ENCODE data around the gene PTPRN.

PTPRN gene

DNA sequence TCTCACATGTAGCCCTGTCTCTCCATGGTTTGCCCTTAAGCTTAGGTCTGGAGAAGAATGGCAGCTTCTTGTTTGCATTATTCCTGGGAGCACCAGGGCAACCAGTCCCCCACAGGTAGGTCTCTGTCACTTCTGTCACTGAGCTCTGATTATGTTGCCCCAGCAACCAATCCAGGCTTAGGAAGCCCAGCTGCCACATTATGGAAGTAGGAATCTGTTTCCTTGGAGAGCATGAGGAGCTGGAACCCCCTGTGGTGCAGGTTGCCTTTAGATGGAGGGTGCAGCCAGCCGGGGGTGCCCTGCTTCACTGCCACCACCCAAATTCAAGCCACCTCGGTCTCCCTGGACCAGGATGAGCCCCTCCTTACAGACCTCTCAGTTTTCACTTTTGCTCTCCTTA, 18.5 kb upstream of the PTPRN start:
- TF ChIP-seq, protein P1, sequence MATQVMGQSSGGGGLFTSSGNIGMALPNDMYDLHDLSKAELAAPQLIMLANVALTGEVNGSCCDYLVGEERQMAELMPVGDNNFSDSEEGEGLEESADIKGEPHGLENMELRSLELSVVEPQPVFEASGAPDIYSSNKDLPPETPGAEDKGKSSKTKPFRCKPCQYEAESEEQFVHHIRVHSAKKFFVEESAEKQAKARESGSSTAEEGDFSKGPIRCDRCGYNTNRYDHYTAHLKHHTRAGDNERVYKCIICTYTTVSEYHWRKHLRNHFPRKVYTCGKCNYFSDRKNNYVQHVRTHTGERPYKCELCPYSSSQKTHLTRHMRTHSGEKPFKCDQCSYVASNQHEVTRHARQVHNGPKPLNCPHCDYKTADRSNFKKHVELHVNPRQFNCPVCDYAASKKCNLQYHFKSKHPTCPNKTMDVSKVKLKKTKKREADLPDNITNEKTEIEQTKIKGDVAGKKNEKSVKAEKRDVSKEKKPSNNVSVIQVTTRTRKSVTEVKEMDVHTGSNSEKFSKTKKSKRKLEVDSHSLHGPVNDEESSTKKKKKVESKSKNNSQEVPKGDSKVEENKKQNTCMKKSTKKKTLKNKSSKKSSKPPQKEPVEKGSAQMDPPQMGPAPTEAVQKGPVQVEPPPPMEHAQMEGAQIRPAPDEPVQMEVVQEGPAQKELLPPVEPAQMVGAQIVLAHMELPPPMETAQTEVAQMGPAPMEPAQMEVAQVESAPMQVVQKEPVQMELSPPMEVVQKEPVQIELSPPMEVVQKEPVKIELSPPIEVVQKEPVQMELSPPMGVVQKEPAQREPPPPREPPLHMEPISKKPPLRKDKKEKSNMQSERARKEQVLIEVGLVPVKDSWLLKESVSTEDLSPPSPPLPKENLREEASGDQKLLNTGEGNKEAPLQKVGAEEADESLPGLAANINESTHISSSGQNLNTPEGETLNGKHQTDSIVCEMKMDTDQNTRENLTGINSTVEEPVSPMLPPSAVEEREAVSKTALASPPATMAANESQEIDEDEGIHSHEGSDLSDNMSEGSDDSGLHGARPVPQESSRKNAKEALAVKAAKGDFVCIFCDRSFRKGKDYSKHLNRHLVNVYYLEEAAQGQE (IDR thresholded peaks at IDR 0.05; ENCODE audit: low read depth) = no peak
- TF ChIP-seq TCF12 (IDR thresholded peaks at IDR 0.05; ENCODE audit: low read depth) (no peak), RAD21 (IDR thresholded peaks at IDR 0.05; ENCODE audit: low read depth) (no peak), ZBTB7A (IDR thresholded peaks at IDR 0.05; ENCODE audit: low read depth) (no peak), CEBPB (IDR thresholded peaks at IDR 0.05) (no peak), YY1 (IDR thresholded peaks at IDR 0.05; ENCODE audit: low read depth) (no peak), FOXM1 (IDR thresholded peaks at IDR 0.05; ENCODE audit: borderline replicate concordance, low read depth) (no peak)
- TF ChIP-seq, protein P2, sequence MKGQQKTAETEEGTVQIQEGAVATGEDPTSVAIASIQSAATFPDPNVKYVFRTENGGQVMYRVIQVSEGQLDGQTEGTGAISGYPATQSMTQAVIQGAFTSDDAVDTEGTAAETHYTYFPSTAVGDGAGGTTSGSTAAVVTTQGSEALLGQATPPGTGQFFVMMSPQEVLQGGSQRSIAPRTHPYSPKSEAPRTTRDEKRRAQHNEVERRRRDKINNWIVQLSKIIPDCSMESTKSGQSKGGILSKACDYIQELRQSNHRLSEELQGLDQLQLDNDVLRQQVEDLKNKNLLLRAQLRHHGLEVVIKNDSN (IDR thresholded peaks at IDR 0.05) = no peak

DNA sequence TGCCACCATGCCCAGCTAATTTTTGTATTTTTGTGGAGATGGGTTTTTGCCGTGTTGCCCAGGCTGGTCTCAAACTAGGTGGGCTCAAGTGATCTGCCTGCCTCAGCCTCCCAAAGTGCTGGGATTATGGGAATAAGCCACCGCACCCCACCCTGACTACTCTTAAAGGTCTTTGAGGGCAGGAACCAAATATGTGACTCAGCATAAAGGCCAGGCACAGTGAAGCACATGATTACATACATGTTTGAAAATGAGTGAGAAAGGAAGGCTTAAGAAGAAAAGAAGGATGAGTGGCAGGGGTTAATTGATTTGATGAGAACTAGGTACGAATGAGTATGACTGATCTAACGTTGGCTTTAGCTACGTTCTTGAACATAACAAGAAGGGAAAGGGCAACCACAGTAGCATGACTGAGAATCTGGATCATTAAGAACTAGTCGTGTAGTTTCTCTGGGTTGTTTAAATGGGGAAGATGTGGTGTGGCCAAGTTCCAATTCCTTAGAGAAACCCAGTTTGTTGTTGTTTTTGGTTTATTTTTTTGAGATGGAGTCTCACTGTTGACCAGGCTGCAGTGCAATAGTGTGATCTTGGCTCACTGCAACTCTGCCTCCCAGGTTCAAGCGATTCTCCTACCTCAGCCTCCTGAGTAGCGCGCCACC, 16.6 kb upstream of the PTPRN start:
- TF ChIP-seq CEBPB (IDR thresholded peaks at IDR 0.05) (no peak), CREB1 (IDR thresholded peaks at IDR 0.05; ENCODE audit: low read depth) (no peak), NFIC (IDR thresholded peaks at IDR 0.05) (no peak), ZBTB7A (IDR thresholded peaks at IDR 0.05; ENCODE audit: low read depth) (no peak)
- TF ChIP-seq, protein P3, sequence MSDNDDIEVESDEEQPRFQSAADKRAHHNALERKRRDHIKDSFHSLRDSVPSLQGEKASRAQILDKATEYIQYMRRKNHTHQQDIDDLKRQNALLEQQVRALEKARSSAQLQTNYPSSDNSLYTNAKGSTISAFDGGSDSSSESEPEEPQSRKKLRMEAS (IDR thresholded peaks at IDR 0.05) = no peak

DNA sequence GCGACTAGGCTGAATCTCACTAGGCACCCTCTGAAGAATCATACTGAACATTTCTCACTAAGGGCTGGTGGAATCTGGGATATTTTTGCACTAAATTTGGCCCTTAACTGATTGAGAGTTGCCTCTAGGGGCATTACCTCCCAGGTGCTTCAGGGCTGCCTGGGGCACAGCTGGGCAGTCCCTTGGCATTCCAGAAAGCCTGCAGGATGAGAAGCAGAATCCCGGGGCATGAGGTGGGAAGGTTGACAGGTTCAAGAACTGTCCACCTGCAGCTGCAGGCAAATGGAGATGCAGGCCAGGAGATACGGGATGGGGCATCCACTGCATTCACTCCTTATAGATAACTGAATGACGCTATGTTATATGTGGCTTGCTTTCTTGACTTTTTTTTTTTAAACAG, 15.9 kb upstream of the PTPRN start:
- no peak for TF ChIP-seq EP300 (IDR thresholded peaks at IDR 0.05; ENCODE audit: borderline replicate concordance)
- TF ChIP-seq NFIC (IDR thresholded peaks at IDR 0.05) = no peak
- TF ChIP-seq, protein P3 (IDR thresholded peaks at IDR 0.05) = no peak
- TF ChIP-seq TCF12 (IDR thresholded peaks at IDR 0.05; ENCODE audit: low read depth) = no peak

DNA sequence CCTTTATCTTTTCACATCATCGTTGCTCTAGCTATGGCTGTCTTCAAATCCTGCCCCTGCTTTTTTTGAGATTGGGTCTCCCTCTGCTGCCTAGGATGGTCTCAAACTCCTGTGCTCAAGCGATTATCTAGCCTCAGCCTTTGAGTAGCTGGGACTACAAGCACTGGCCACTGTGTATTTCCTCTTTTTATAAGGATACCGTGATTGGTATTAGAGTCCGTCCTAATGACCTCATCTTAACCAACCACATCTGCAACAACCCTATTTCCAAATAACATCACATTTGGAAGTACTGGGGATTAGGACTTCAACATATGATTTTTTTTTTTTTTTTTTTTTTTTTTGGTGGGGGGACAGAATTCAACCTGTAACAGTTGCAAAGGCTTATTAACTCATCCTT, 14.2 kb upstream of the PTPRN start:
- TF ChIP-seq, protein P3 (IDR thresholded peaks at IDR 0.05) = no peak
- no peak for TF ChIP-seq TAF1 (IDR thresholded peaks at IDR 0.05; ENCODE audit: low read depth)
- no peak for TF ChIP-seq YY1 (IDR thresholded peaks at IDR 0.05; ENCODE audit: low read depth)
- no peak for TF ChIP-seq RAD21 (IDR thresholded peaks at IDR 0.05; ENCODE audit: low read depth)
- no peak for TF ChIP-seq EP300 (IDR thresholded peaks at IDR 0.05; ENCODE audit: borderline replicate concordance)
- no peak for TF ChIP-seq ZBTB7A (IDR thresholded peaks at IDR 0.05; ENCODE audit: low read depth)
- TF ChIP-seq CREB1 (IDR thresholded peaks at IDR 0.05; ENCODE audit: low read depth) = no peak
- TF ChIP-seq TCF12 (IDR thresholded peaks at IDR 0.05; ENCODE audit: low read depth) = no peak
- TF ChIP-seq, protein P2 (IDR thresholded peaks at IDR 0.05) = no peak
- TF ChIP-seq NFIC (IDR thresholded peaks at IDR 0.05) = no peak
- TF ChIP-seq, protein P1 (IDR thresholded peaks at IDR 0.05; ENCODE audit: low read depth) = no peak
- no peak for TF ChIP-seq EGR1 (IDR thresholded peaks at IDR 0.05)
- TF ChIP-seq CEBPB (IDR thresholded peaks at IDR 0.05) = no peak
- TF ChIP-seq FOXM1 (IDR thresholded peaks at IDR 0.05; ENCODE audit: borderline replicate concordance, low read depth) = no peak
- TF ChIP-seq TEAD4 (IDR thresholded peaks at IDR 0.05) = no peak

DNA sequence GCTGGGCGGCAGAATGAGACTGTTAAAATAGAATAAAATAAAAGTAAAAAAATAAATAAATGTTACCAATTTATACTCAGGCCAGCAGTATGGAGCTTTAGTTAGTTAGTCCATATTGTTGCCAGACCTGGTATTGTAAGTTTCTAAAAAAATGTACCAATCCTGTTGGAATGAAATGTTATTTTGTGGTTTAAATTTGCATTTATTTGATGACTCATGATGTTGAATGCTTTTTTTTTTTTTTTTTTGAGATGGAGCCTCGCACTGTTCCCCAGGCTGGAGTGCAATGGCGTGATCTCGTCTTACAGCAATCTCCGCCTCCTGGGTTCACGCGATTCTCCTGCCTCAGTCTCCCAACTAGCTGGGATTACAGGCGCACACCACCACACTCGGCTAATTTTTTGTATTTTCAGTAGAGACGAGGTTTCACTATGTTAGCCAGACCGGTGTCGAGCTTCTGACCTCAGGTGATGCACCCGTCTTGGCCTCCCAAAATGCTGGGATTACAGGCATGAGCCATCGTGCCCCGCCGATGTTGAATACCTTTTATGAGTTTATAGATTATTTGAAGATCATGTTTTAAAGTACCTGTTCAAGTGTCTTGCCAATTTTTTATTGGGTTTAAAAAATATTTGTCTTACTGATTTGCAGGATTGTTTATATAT, 5.7 kb upstream of the PTPRN start:
- no peak for TF ChIP-seq EGR1 (IDR thresholded peaks at IDR 0.05)
- no peak for TF ChIP-seq FOXM1 (IDR thresholded peaks at IDR 0.05; ENCODE audit: borderline replicate concordance, low read depth)
- no peak for TF ChIP-seq CREB1 (IDR thresholded peaks at IDR 0.05; ENCODE audit: low read depth)
- TF ChIP-seq TCF12 (IDR thresholded peaks at IDR 0.05; ENCODE audit: low read depth) = no peak
- TF ChIP-seq TAF1 (IDR thresholded peaks at IDR 0.05; ENCODE audit: low read depth) = no peak
- no peak for TF ChIP-seq NFIC (IDR thresholded peaks at IDR 0.05)
- TF ChIP-seq TEAD4 (IDR thresholded peaks at IDR 0.05) = no peak
- TF ChIP-seq, protein P2 (IDR thresholded peaks at IDR 0.05) = no peak
- TF ChIP-seq ZBTB7A (IDR thresholded peaks at IDR 0.05; ENCODE audit: low read depth) = no peak
- TF ChIP-seq YY1 (IDR thresholded peaks at IDR 0.05; ENCODE audit: low read depth) = no peak
- TF ChIP-seq CEBPB (IDR thresholded peaks at IDR 0.05) = no peak
- no peak for TF ChIP-seq RAD21 (IDR thresholded peaks at IDR 0.05; ENCODE audit: low read depth)
- TF ChIP-seq, protein P1 (IDR thresholded peaks at IDR 0.05; ENCODE audit: low read depth) = no peak
- no peak for TF ChIP-seq EP300 (IDR thresholded peaks at IDR 0.05; ENCODE audit: borderline replicate concordance)
- TF ChIP-seq, protein P3 (IDR thresholded peaks at IDR 0.05) = no peak
